Right cardiac atrium (tissue), 5 donors: Measurements from ENCODE around the gene MOSPD2. TPM values are rescaled to one million over a fixed set of nuclear protein-coding genes. Genes with fewer than 3 reads are reported as not detected.

ENCODE experiments used
- ATAC-seq, 2 donors: fragments of 200-7000 bp; cut with Tn5 transposase; one replicate each; pipeline versions ENCODE4 v1.8.0 to v1.9.1; 2020; ENCODE audit warnings: moderate library complexity in 2 of 2, mild to moderate bottlenecking in 1 of 2
- DNase-seq, 3 donors: peaks; one replicate each; pipeline ENCODE4 v3.0.0-alpha.2; 2020
- H3K27ac ChIP-seq: one replicate; pipeline ENCODE4 v1.5.1; 2013; ENCODE audit warnings: mild to moderate bottlenecking, low read length, control low read depth, moderate library complexity
- H3K27me3 ChIP-seq: one replicate; pipeline ENCODE4 v1.6.1; 2013; ENCODE audit not compliant: control insufficient read depth, insufficient read depth
- H3K4me1 ChIP-seq: one replicate; pipeline ENCODE4 v1.6.1; 2013; ENCODE audit warnings: low read length; ENCODE audit not compliant: control insufficient read depth, insufficient read depth
- H3K4me3 ChIP-seq: one replicate; pipeline ENCODE4 v1.5.1; 2013; ENCODE audit warnings: low read length, control low read depth
- H3K9me3 ChIP-seq: one replicate; pipeline ENCODE4 v1.6.1; 2013; ENCODE audit warnings: low read length; ENCODE audit not compliant: control insufficient read depth
- WGBS: extraction: QIAGEN DNeasy Blood & Tissue Kit; methylation state at CpG from one replicate; pipeline ENCODE4 v1.1.7; 2013; 5-methylcytosine and 5-hydroxymethylcytosine counted together
- intact Hi-C, 4 donors: fragments of 100-400 bp; cut with DNase I; formaldehyde crosslinking; loops; one replicate each; pipeline versions ENCODE4 v1.11.0 to v1.14.0; 2022 to 2023
- polyA plus RNA-seq: library from polyadenylated mRNA; stranded (reverse); fragments of 200-250 nt; gene quantifications from one replicate; pipeline ENCODE4 v1.2.3, GENCODE V29; 2013
- total RNA-seq, 4 donors: library from RNA; stranded (reverse); fragmentation: NEBNext Ultra II Directional; extraction: Animal tissue kit (Norgen Biotek cat#: 25700); gene quantifications; one replicate each; pipeline ENCODE4 v1.2.1, GENCODE V29; 2021
- donor health status: healthy with polysubstance abuse.
- donor health status: DM: no; HTN: yes; CAD: no.
- donor health status: DM: no; HTN: no; CAD: no.
- donor health status: DM: no; HTN: yes; CAD: no; lungs with severe emphysema.
- donor health status: DM: yes; HTN: yes; CAD: no.

Gene MOSPD2
- total and polyA plus RNA-seq, 5 donors, result 2.8 to 8.1 (median 6.9) TPM

GRCh38 chrX:14936561-14936960 lies 63.3 kb downstream of the MOSPD2 start:
- H3K9me3 ChIP-seq, result no peaks in the 10 kb centered on the region
- DNase-seq (no peak), ATAC-seq (no peak)
- no peak overlapping the region for H3K27ac ChIP-seq
- WGBS, result 73% methylated on average over 5 of the region's 5 CpGs
- H3K27me3 ChIP-seq, result no peaks in the 10 kb centered on the region
- H3K4me3 ChIP-seq, result no peak overlapping the region
- H3K4me1 ChIP-seq, result no peaks in the 10 kb centered on the region
- intact Hi-C loops, result no loop called here

GRCh38 chrX:14939644-14940043 lies 66.4 kb downstream of the MOSPD2 start:
- no peak for DNase-seq
- ATAC-seq, result no peak
- intact Hi-C loops, result no loop called here
- WGBS, result 88% methylated on average over 2 of the region's 2 CpGs
- Histone ChIP-seq H3K4me1 (no peaks in the 10 kb centered on the region), H3K4me3 (no peak overlapping the region), H3K27me3 (no peaks in the 10 kb centered on the region), H3K9me3 (no peaks in the 10 kb centered on the region), H3K27ac (no peak overlapping the region)

- 81% methylated on average over 3 of the region's 3 CpGs for WGBS
Measured at GRCh38 chrX:14941301-14941700, 68.1 kb downstream of the MOSPD2 start.

GRCh38 chrX:14942341-14942740 lies 69.1 kb downstream of the MOSPD2 start:
- ATAC-seq (no peak), DNase-seq (no peak)
- Histone ChIP-seq H3K9me3 (no peaks in the 10 kb centered on the region), H3K4me1 (no peaks in the 10 kb centered on the region), H3K4me3 (no peak overlapping the region), H3K27ac (no peak overlapping the region), H3K27me3 (no peaks in the 10 kb centered on the region)
- WGBS, result 92% methylated on average over 3 of the region's 3 CpGs
- intact Hi-C loops, result no loop called here

More at GRCh38 chrX:14941301-14941700, 68.1 kb downstream of the MOSPD2 start:
- Histone ChIP-seq H3K27ac (no peak overlapping the region), H3K27me3 (no peaks in the 10 kb centered on the region), H3K4me1 (no peaks in the 10 kb centered on the region), H3K9me3 (no peaks in the 10 kb centered on the region), H3K4me3 (no peak overlapping the region)
- ATAC-seq, result no peak
- no peak for DNase-seq
- intact Hi-C loops, result no loop called here

GRCh38 chrX:14943962-14944361 lies 70.7 kb downstream of the MOSPD2 start:
- WGBS, result 78% methylated on average over 2 of the region's 2 CpGs
- ATAC-seq (no peak), DNase-seq (no peak)
- intact Hi-C loops, result no loop called here
- Histone ChIP-seq H3K4me1 (no peaks in the 10 kb centered on the region), H3K9me3 (no peaks in the 10 kb centered on the region), H3K27ac (no peak overlapping the region), H3K4me3 (no peak overlapping the region), H3K27me3 (no peaks in the 10 kb centered on the region)

- Histone ChIP-seq H3K27me3 (no peaks in the 10 kb centered on the region), H3K27ac (no peak overlapping the region), H3K9me3 (no peaks in the 10 kb centered on the region), H3K4me1 (no peaks in the 10 kb centered on the region), H3K4me3 (no peak overlapping the region)
- intact Hi-C loops, result no loop called here
- DNase-seq, result no peak
- 92% methylated on average over 5 of the region's 5 CpGs for WGBS
- ATAC-seq, result no peak
Measured at GRCh38 chrX:14946606-14947155, 73.5 kb downstream of the MOSPD2 start.

GRCh38 chrX:14948691-14949090 lies 75.5 kb downstream of the MOSPD2 start:
- H3K4me3 ChIP-seq, result no peak overlapping the region
- no peaks in the 10 kb centered on the region for H3K4me1 ChIP-seq
- DNase-seq (no peak), ATAC-seq (no peak)
- no peaks in the 10 kb centered on the region for H3K9me3 ChIP-seq
- H3K27ac ChIP-seq, result no peak overlapping the region
- H3K27me3 ChIP-seq, result no peaks in the 10 kb centered on the region
- intact Hi-C loops, result no loop called here
- WGBS, result 70% methylated on average over 1 of the region's 1 CpG

- 58% methylated on average over 5 of the region's 5 CpGs for WGBS
- no peak overlapping the region for H3K27ac ChIP-seq
- intact Hi-C loops, result no loop called here
- ATAC-seq (no peak), DNase-seq (no peak)
- H3K27me3 ChIP-seq, result no peaks in the 10 kb centered on the region
- H3K4me3 ChIP-seq, result no peak overlapping the region
- no peaks in the 10 kb centered on the region for H3K4me1 ChIP-seq
- no peaks in the 10 kb centered on the region for H3K9me3 ChIP-seq
Measured at GRCh38 chrX:14956813-14957582, 83.8 kb downstream of the MOSPD2 start.

GRCh38 chrX:14963447-14964236 lies 90.4 kb downstream of the MOSPD2 start:
- 50% methylated on average over 1 of the region's 1 CpG for WGBS
- Histone ChIP-seq H3K4me1 (no peaks in the 10 kb centered on the region), H3K27ac (no peak overlapping the region), H3K9me3 (no peaks in the 10 kb centered on the region), H3K27me3 (no peaks in the 10 kb centered on the region), H3K4me3 (no peak overlapping the region)
- DNase-seq, result no peak
- no peak for ATAC-seq
- intact Hi-C loops, result loop anchor here in 1 of 4 donors (10.0 kb wide), 1 partner anchor 119 kb away; no protein-coding TSS in a partner anchor

GRCh38 chrX:14964500-14964899 lies 91.3 kb downstream of the MOSPD2 start:
- Histone ChIP-seq H3K27ac (no peak overlapping the region), H3K4me1 (no peaks in the 10 kb centered on the region), H3K9me3 (no peaks in the 10 kb centered on the region), H3K4me3 (no peak overlapping the region), H3K27me3 (no peaks in the 10 kb centered on the region)
- no peak for DNase-seq
- 77% methylated on average over 2 of the region's 2 CpGs for WGBS
- ATAC-seq, result no peak
- intact Hi-C loops, result loop anchor here in 1 of 4 donors (10.0 kb wide), 1 partner anchor 120 kb away; no protein-coding TSS in a partner anchor
